Muscle layer of duodenum (tissue), 2 donors: ENCODE results near the gene CD207.

Experiments used
- H3K27ac ChIP-seq: one replicate; pipeline ENCODE4 v1.7.0; 2013; ENCODE audit warnings: mild to moderate bottlenecking, low read length
- H3K27me3 ChIP-seq: one replicate; pipeline ENCODE4 v1.7.0; 2013; ENCODE audit warnings: low read depth, mild to moderate bottlenecking, control low read depth, low read length
- H3K36me3 ChIP-seq, 2 donors: one replicate each; pipeline ENCODE4 v1.7.0; 2013; ENCODE audit warnings: low read length in 2 of 2, control low read depth in 1 of 2, mild to moderate bottlenecking in 1 of 2; ENCODE audit not compliant: insufficient read depth in 2 of 2, control insufficient read depth in 1 of 2
- H3K4me1 ChIP-seq, 2 donors: one replicate each; pipeline ENCODE4 v1.7.0; 2013; ENCODE audit warnings: low read length in 2 of 2, mild to moderate bottlenecking in 2 of 2, control low read depth in 1 of 2, moderate library complexity in 1 of 2; ENCODE audit not compliant: insufficient read depth in 2 of 2, control insufficient read depth in 1 of 2
- H3K4me3 ChIP-seq, 2 donors: one replicate each; pipeline ENCODE4 v1.7.0; 2013; ENCODE audit warnings: low read length in 2 of 2, low read depth in 1 of 2, mild to moderate bottlenecking in 1 of 2
- H3K9me3 ChIP-seq, 2 donors: one replicate each; pipeline ENCODE4 v1.7.0; 2013; ENCODE audit warnings: low read length in 2 of 2, control low read depth in 1 of 2, mild to moderate bottlenecking in 1 of 2; ENCODE audit not compliant: control insufficient read depth in 1 of 2
- donor health status: healthy.

The CD207 gene

GRCh38 chr2:70828914-70829824, 6.4 kb downstream of the CD207 start:
- Histone ChIP-seq H3K4me1 (no peaks in the 10 kb centered on the region), H3K27me3 (no peaks in the 10 kb centered on the region), H3K9me3 (no peaks in the 10 kb centered on the region), H3K27ac (no peak overlapping the region), H3K4me3 (no peak overlapping the region), H3K36me3 (no peaks in the 10 kb centered on the region)

- Histone ChIP-seq H3K27me3 (no peaks in the 10 kb centered on the region), H3K4me1 (no peaks in the 10 kb centered on the region), H3K36me3 (no peaks in the 10 kb centered on the region), H3K4me3 (no peak overlapping the region), H3K9me3 (no peaks in the 10 kb centered on the region), H3K27ac (no peak overlapping the region)
Measured at GRCh38 chr2:70828115-70828514, 7.5 kb downstream of the CD207 start.

GRCh38 chr2:70827388-70827787, 8.2 kb downstream of the CD207 start:
- no peaks in the 10 kb centered on the region for H3K27me3 ChIP-seq
- H3K27ac ChIP-seq: no peak overlapping the region
- H3K36me3 ChIP-seq: no peaks in the 10 kb centered on the region
- no peaks in the 10 kb centered on the region for H3K4me1 ChIP-seq
- no peak overlapping the region for H3K4me3 ChIP-seq
- no peaks in the 10 kb centered on the region for H3K9me3 ChIP-seq

- Histone ChIP-seq H3K27me3 (no peaks in the 10 kb centered on the region), H3K4me3 (no peak overlapping the region), H3K36me3 (no peaks in the 10 kb centered on the region), H3K9me3 (no peaks in the 10 kb centered on the region), H3K4me1 (no peaks in the 10 kb centered on the region), H3K27ac (no peak overlapping the region)
Measured at GRCh38 chr2:70826696-70827350, 8.8 kb downstream of the CD207 start.

GRCh38 chr2:70823249-70823648, 12.4 kb downstream of the CD207 start:
- Histone ChIP-seq H3K4me1 (no peaks in the 10 kb centered on the region), H3K4me3 (no peak overlapping the region), H3K27me3 (no peaks in the 10 kb centered on the region), H3K36me3 (no peaks in the 10 kb centered on the region), H3K27ac (no peak overlapping the region), H3K9me3 (no peaks in the 10 kb centered on the region)

GRCh38 chr2:70822843-70823242, 12.8 kb downstream of the CD207 start:
- no peak overlapping the region for H3K4me3 ChIP-seq
- no peaks in the 10 kb centered on the region for H3K4me1 ChIP-seq
- H3K9me3 ChIP-seq: no peaks in the 10 kb centered on the region
- H3K27ac ChIP-seq: no peak overlapping the region
- H3K36me3 ChIP-seq: no peaks in the 10 kb centered on the region
- no peaks in the 10 kb centered on the region for H3K27me3 ChIP-seq

- no peaks in the 10 kb centered on the region for H3K36me3 ChIP-seq
- no peaks in the 10 kb centered on the region for H3K27me3 ChIP-seq
- H3K27ac ChIP-seq: no peak within 1 kb of the TSS
- no peaks in the 10 kb centered on the region for H3K9me3 ChIP-seq
- no peaks in the 10 kb centered on the region for H3K4me1 ChIP-seq
- no peak within 1 kb of the TSS for H3K4me3 ChIP-seq
Measured at GRCh38 chr2:70820499-70820898, 15.1 kb downstream of the CD207 start, which contains the start of gene CLEC4F. Gene CLEC4F (minus strand): TSS chr2:70820599. CDS start chr2:70820523, 76 bp downstream.

GRCh38 chr2:70817284-70817954, 18.2 kb downstream of the CD207 start:
- no peaks in the 10 kb centered on the region for H3K9me3 ChIP-seq
- no peaks in the 10 kb centered on the region for H3K36me3 ChIP-seq
- no peaks in the 10 kb centered on the region for H3K27me3 ChIP-seq
- H3K4me3 ChIP-seq: no peak overlapping the region
- no peaks in the 10 kb centered on the region for H3K4me1 ChIP-seq
- H3K27ac ChIP-seq: no peak overlapping the region

- Histone ChIP-seq H3K4me3 (no peak overlapping the region), H3K27ac (no peak overlapping the region), H3K9me3 (no peaks in the 10 kb centered on the region), H3K4me1 (no peaks in the 10 kb centered on the region), H3K36me3 (no peaks in the 10 kb centered on the region), H3K27me3 (no peaks in the 10 kb centered on the region)
Measured at GRCh38 chr2:70816726-70817125, 18.9 kb downstream of the CD207 start.

GRCh38 chr2:70808983-70809958, 26.3 kb downstream of the CD207 start:
- no peaks in the 10 kb centered on the region for H3K27me3 ChIP-seq
- H3K4me3 ChIP-seq: no peak overlapping the region
- no peaks in the 10 kb centered on the region for H3K4me1 ChIP-seq
- H3K36me3 ChIP-seq: no peaks in the 10 kb centered on the region
- no peaks in the 10 kb centered on the region for H3K9me3 ChIP-seq
- no peak overlapping the region for H3K27ac ChIP-seq
